SU-DHL-6 (cell line): ENCODE results near the gene KCNMB2.

Source experiments
- H2AFZ ChIP-seq: fragments of 200-600 bp; sonication (generic); 2 replicates; pipeline ENCODE4 v1.6.1; 2014; ENCODE audit warnings: low read depth, mild to moderate bottlenecking, moderate library complexity, mixed read lengths, antibody characterized with exemption, low read length; ENCODE audit not compliant: severe bottlenecking
- H3F3A ChIP-seq: fragments of 200-600 bp; shearing (Covaris generic); 2 replicates; pipeline ENCODE4 v1.6.0; 2016; ENCODE audit warnings: antibody characterized with exemption, mild to moderate bottlenecking; ENCODE audit not compliant: insufficient read depth
- H3K27ac ChIP-seq: fragments of 200-600 bp; sonication (generic); 2 replicates; pipeline ENCODE4 v1.5.1; 2016; ENCODE audit warnings: low read depth, mild to moderate bottlenecking, low read length, moderate library complexity, mixed read lengths
- H3K27me3 ChIP-seq: fragments of 200-600 bp; sonication (generic), shearing (Covaris generic); 2 replicates; pipeline ENCODE4 v1.6.0; 2014; ENCODE audit warnings: mild to moderate bottlenecking, low read length
- H3K36me3 ChIP-seq: fragments of 200-600 bp; sonication (generic); 2 replicates; pipeline ENCODE4 v1.6.1; 2014; ENCODE audit warnings: mild to moderate bottlenecking, low read length, mixed read lengths
- H3K4me2 ChIP-seq: fragments of 300-600, 200-600 bp; shearing (Covaris generic), sonication (generic); 2 replicates; pipeline ENCODE4 v1.6.0; 2014; ENCODE audit warnings: low read length, low read depth, mild to moderate bottlenecking; ENCODE audit not compliant: poor library complexity, severe bottlenecking
- H3K4me3 ChIP-seq: fragments of 200-600 bp; sonication (generic); 2 replicates; pipeline ENCODE4 v1.5.1; 2014; ENCODE audit warnings: antibody characterized with exemption, low read length, mild to moderate bottlenecking, mixed read lengths; ENCODE audit not compliant: insufficient read depth, poor library complexity, severe bottlenecking
- H3K79me2 ChIP-seq: fragments of 200-600 bp; sonication (generic); 2 replicates; pipeline ENCODE4 v1.6.1; 2014; ENCODE audit warnings: mild to moderate bottlenecking, low read length, moderate library complexity; ENCODE audit not compliant: insufficient read depth
- H3K9ac ChIP-seq: fragments of 200-600 bp; sonication (generic); 2 replicates; pipeline ENCODE4 v1.7.0; 2014; ENCODE audit warnings: mild to moderate bottlenecking, low read length
- H3K9me2 ChIP-seq: fragments of 200-600 bp; sonication (generic); replicated peaks from 2 replicates; pipeline ENCODE4 v1.6.1; 2014; ENCODE audit warnings: low read length; ENCODE audit not compliant: insufficient read depth
- H3K9me3 ChIP-seq: fragments of 200-600 bp; sonication (generic); 2 replicates; pipeline ENCODE4 v1.6.1; 2014; ENCODE audit warnings: low read length, mixed read lengths; ENCODE audit not compliant: insufficient read depth
- H4K20me1 ChIP-seq: fragments of 200-600 bp; sonication (generic); 2 replicates; pipeline ENCODE4 v1.6.1; 2014; ENCODE audit warnings: low read depth, mild to moderate bottlenecking, antibody characterized with exemption, low read length, moderate library complexity, mixed read lengths
- EZH2phosphoT487 ChIP-seq: fragments of 200-600 bp; sonication (generic), shearing (Covaris generic); conservative IDR thresholded peaks from 2 replicates; pipeline ENCODE4 v1.6.1; 2018; ENCODE audit warnings: mild to moderate bottlenecking, antibody characterized with exemption, low read length, moderate library complexity, mixed read lengths
- TF ChIP-seq, protein P1 (sequence below): fragments of 200-600 bp; sonication (generic); IDR thresholded peaks from one replicate; pipeline ENCODE4 v1.5.1; 2017; ENCODE audit warnings: antibody characterized with exemption, mild to moderate bottlenecking, low read length, moderate library complexity; ENCODE audit not compliant: insufficient read depth, poor library complexity, severe bottlenecking

Gene KCNMB2

DNA sequence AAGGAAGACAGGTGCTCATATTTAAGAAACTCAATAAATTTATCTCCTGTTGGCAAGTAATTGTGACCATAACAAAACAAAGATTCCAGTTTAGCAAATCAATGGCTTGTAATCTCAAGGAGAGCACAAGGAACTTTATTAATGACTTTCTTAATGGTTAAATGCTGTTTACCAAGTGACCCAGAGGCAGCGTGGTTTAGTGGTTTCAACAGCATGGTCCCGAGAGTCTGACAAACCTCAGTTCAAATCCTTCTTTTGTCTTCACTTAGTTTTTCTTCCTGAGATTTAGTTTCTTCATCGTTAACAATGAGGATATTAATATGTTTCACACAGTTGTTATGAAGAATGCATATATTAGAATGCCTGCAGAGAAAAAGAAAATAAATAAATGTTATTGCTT lies 212.6 kb downstream of the KCNMB2 start:
- H3K27ac ChIP-seq: no peak overlapping the region
- no peaks in the 10 kb centered on the region for H3K27me3 ChIP-seq
- no peak overlapping the region for H3K9ac ChIP-seq
- H4K20me1 ChIP-seq: no peaks in the 10 kb centered on the region
- H2AFZ ChIP-seq: no peak overlapping the region
- 0 out of 2 replicates have a peak, but pooled peaks cover 3% of the 10 kb centered on the region for H3K9me3 ChIP-seq
- H3K36me3 ChIP-seq: peaks cover 15% of the 10 kb centered on the region; the same call in 1 of the 2 replicates
- H3K9me2 ChIP-seq: no peaks in the 10 kb centered on the region
- no peak overlapping the region for H3K4me3 ChIP-seq
- H3F3A ChIP-seq: peaks cover 6% of the 10 kb centered on the region; the same call in 1 of the 2 replicates
- H3K4me2 ChIP-seq: no peak overlapping the region
- TF ChIP-seq, protein P1, sequence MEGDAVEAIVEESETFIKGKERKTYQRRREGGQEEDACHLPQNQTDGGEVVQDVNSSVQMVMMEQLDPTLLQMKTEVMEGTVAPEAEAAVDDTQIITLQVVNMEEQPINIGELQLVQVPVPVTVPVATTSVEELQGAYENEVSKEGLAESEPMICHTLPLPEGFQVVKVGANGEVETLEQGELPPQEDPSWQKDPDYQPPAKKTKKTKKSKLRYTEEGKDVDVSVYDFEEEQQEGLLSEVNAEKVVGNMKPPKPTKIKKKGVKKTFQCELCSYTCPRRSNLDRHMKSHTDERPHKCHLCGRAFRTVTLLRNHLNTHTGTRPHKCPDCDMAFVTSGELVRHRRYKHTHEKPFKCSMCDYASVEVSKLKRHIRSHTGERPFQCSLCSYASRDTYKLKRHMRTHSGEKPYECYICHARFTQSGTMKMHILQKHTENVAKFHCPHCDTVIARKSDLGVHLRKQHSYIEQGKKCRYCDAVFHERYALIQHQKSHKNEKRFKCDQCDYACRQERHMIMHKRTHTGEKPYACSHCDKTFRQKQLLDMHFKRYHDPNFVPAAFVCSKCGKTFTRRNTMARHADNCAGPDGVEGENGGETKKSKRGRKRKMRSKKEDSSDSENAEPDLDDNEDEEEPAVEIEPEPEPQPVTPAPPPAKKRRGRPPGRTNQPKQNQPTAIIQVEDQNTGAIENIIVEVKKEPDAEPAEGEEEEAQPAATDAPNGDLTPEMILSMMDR: no peak
- no peak for TF ChIP-seq EZH2phosphoT487
- H3K79me2 ChIP-seq: no peaks in the 10 kb centered on the region

GRCh38 chr3:178749471-178749870 lies 213.2 kb downstream of the KCNMB2 start:
- H3K9ac ChIP-seq: no peak overlapping the region
- H3K4me2 ChIP-seq: no peak overlapping the region
- no peaks in the 10 kb centered on the region for H4K20me1 ChIP-seq
- H3K27ac ChIP-seq: no peak overlapping the region
- peaks cover 10% of the 10 kb centered on the region; the same call in 1 of the 2 replicates for H3K36me3 ChIP-seq
- TF ChIP-seq EZH2phosphoT487: no peak
- TF ChIP-seq, protein P1: no peak
- H3K79me2 ChIP-seq: no peaks in the 10 kb centered on the region
- H3K9me3 ChIP-seq: 0 out of 2 replicates have a peak, but pooled peaks cover 3% of the 10 kb centered on the region
- H3K4me3 ChIP-seq: no peak overlapping the region
- H3K9me2 ChIP-seq: no peaks in the 10 kb centered on the region
- H2AFZ ChIP-seq: no peak overlapping the region
- peaks cover 6% of the 10 kb centered on the region; the same call in 1 of the 2 replicates for H3F3A ChIP-seq
- no peaks in the 10 kb centered on the region for H3K27me3 ChIP-seq

- no peaks in the 10 kb centered on the region for H4K20me1 ChIP-seq
- H3F3A ChIP-seq: peaks cover 13% of the 10 kb centered on the region
- H3K4me2 ChIP-seq: no peak overlapping the region
- H3K79me2 ChIP-seq: no peaks in the 10 kb centered on the region
- H3K27ac ChIP-seq: no peak overlapping the region
- H2AFZ ChIP-seq: no peak overlapping the region
- no peak overlapping the region for H3K4me3 ChIP-seq
- TF ChIP-seq EZH2phosphoT487: no peak
- TF ChIP-seq, protein P1: no peak
- peaks cover 6% of the 10 kb centered on the region; the same call in 1 of the 2 replicates for H3K36me3 ChIP-seq
- no peaks in the 10 kb centered on the region for H3K9me2 ChIP-seq
- H3K9me3 ChIP-seq: no peaks in the 10 kb centered on the region
- no peak overlapping the region for H3K9ac ChIP-seq
- no peaks in the 10 kb centered on the region for H3K27me3 ChIP-seq
These were observed 214.5 kb downstream of the KCNMB2 start for GRCh38 chr3:178750639-178751300.
